HepG2 (cell line): Measurements from ENCODE around the gene NGRN. TPM values are rescaled to one million over a fixed set of nuclear protein-coding genes. Genes with fewer than 3 reads are reported as not detected.

Source experiments
- ASH2L ChIP-seq: fragments of 300-600, 200-600 bp; sonication (generic); IDR thresholded peaks from 2 replicates; pipeline ENCODE4 v1.7.0; 2017; ENCODE audit warnings: low read depth, mild to moderate bottlenecking, moderate library complexity, mixed read lengths, low read length; ENCODE audit not compliant: insufficient read length
- BORCS8-MEF2B ChIP-seq: sonication (generic); formaldehyde crosslinking; IDR thresholded peaks from 2 replicates; pipeline ENCODE4 v1.8.0; 2022; ENCODE audit warnings: mild to moderate bottlenecking, missing genetic modification reagents
- ERF ChIP-seq: IDR thresholded peaks from 2 replicates; pipeline ENCODE4 v1.6.1; 2018; ENCODE audit warnings: missing biosample characterization, missing genetic modification reagents
- HDAC6 ChIP-seq: fragments of 200-600 bp; sonication (generic); IDR thresholded peaks from 2 replicates; pipeline ENCODE4 v1.7.0; 2017; ENCODE audit warnings: mild to moderate bottlenecking, antibody characterized with exemption, low read length, low read depth
- IKZF4 ChIP-seq: sonication (generic); formaldehyde crosslinking; IDR thresholded peaks from 2 replicates; pipeline ENCODE4 v1.5.1; 2020; ENCODE audit warnings: borderline replicate concordance, mild to moderate bottlenecking, low read depth, missing genetic modification reagents; ENCODE audit errors: not compliant biosample characterization
- KAT8 ChIP-seq: IDR thresholded peaks from 2 replicates; pipeline ENCODE4 v1.6.1; 2016; ENCODE audit warnings: missing genetic modification reagents, missing compliant biosample characterization
- KLF11 ChIP-seq: IDR thresholded peaks from 2 replicates; pipeline ENCODE4 v1.6.1; 2016; ENCODE audit warnings: missing compliant biosample characterization
- NCOR1 ChIP-seq: fragments of 200-600 bp; sonication (generic); IDR thresholded peaks from 2 replicates; pipeline ENCODE4 v1.7.0; 2017; ENCODE audit warnings: antibody characterized with exemption, low read length, borderline replicate concordance
- PLSCR1 ChIP-seq: sonication (generic); formaldehyde crosslinking; IDR thresholded peaks from 2 replicates; pipeline ENCODE4 v1.5.0; 2020; ENCODE audit warnings: missing genetic modification reagents, mild to moderate bottlenecking, borderline replicate concordance
- POLR2A ChIP-seq, 2 experiments: IDR thresholded peaks; 2 replicates each; pipeline ENCODE4 v1.6.1; 2011; ENCODE audit warnings: low read depth in 2 of 2, low read length in 2 of 2, mild to moderate bottlenecking in 1 of 2, moderate library complexity in 1 of 2; ENCODE audit not compliant: insufficient read depth in 1 of 2
- RARG ChIP-seq: sonication (generic); formaldehyde crosslinking; IDR thresholded peaks from 2 replicates; pipeline ENCODE4 v1.4.0; 2020; ENCODE audit warnings: low read depth, mild to moderate bottlenecking, missing genetic modification reagents
- SIN3A ChIP-seq: IDR thresholded peaks from 2 replicates; pipeline ENCODE4 v1.6.1; 2011; ENCODE audit warnings: low read depth, mild to moderate bottlenecking, control low read depth, low read length, borderline replicate concordance
- SMAD1 ChIP-seq: sonication (generic); formaldehyde crosslinking; IDR thresholded peaks from 2 replicates; pipeline ENCODE4 v1.4.0; 2020; ENCODE audit warnings: missing genetic modification reagents, low read depth, mild to moderate bottlenecking, borderline replicate concordance
- TCF12 ChIP-seq, 2 experiments: fragments of 450-650 bp in 1 of 2; sonication (generic) in 1 of 2; formaldehyde crosslinking in 1 of 2; IDR thresholded peaks; 2 replicates each; pipeline versions ENCODE4 v1.6.1 to v1.8.0; 2017 to 2022; ENCODE audit warnings: antibody characterized with exemption in 1 of 2, mild to moderate bottlenecking in 1 of 2, missing genetic modification reagents in 1 of 2, moderate library complexity in 1 of 2
- THAP11 ChIP-seq: IDR thresholded peaks from 2 replicates; pipeline ENCODE4 v1.6.1; 2016; ENCODE audit warnings: missing biosample characterization, missing genetic modification reagents
- THAP9 ChIP-seq: sonication (generic); formaldehyde crosslinking; IDR thresholded peaks from 2 replicates; pipeline ENCODE4; 2020; ENCODE audit warnings: missing genetic modification reagents, mild to moderate bottlenecking, borderline replicate concordance
- ZBTB14 ChIP-seq: sonication (generic); formaldehyde crosslinking; IDR thresholded peaks from 2 replicates; pipeline ENCODE4 v1.4.0; 2020; ENCODE audit warnings: missing genetic modification reagents
- ZBTB8A ChIP-seq: sonication (generic); formaldehyde crosslinking; IDR thresholded peaks from 2 replicates; pipeline ENCODE4 v1.4.0; 2020; ENCODE audit warnings: mild to moderate bottlenecking, low read depth, missing genetic modification reagents, borderline replicate concordance
- ZNF552 ChIP-seq: sonication (generic); formaldehyde crosslinking; IDR thresholded peaks from 2 replicates; pipeline ENCODE4 v1.9.0; 2022; ENCODE audit warnings: missing genetic modification reagents, mild to moderate bottlenecking, borderline replicate concordance
- ZNF615 ChIP-seq: sonication (generic); formaldehyde crosslinking; IDR thresholded peaks from 2 replicates; pipeline ENCODE4 v1.5.0; 2020; ENCODE audit warnings: mild to moderate bottlenecking, missing genetic modification reagents, borderline replicate concordance
- ZNF737 ChIP-seq: sonication (generic); formaldehyde crosslinking; IDR thresholded peaks from 2 replicates; pipeline ENCODE4 v1.5.0; 2020; ENCODE audit warnings: missing genetic modification reagents, mild to moderate bottlenecking, borderline replicate concordance
- ZNF883 ChIP-seq: sonication (generic); formaldehyde crosslinking; IDR thresholded peaks from 2 replicates; pipeline ENCODE4 v1.5.1; 2020; ENCODE audit warnings: mild to moderate bottlenecking, missing genetic modification reagents; ENCODE audit errors: not compliant biosample characterization
- polyA plus RNA-seq, 8 experiments: library from polyadenylated mRNA; depleted of rRNA in 3 of 8; stranded (reverse) in 7 of 8; unstranded in 1 of 8; fragments of >200 nt; fragmentation: Illumina TruSeq in 4 of 8; extraction: Trizol in 4 of 8; gene quantifications; 2 replicates each; pipeline versions ENCODE4 v1.2.1 to v1.2.3, GENCODE V29; 2011 to 2016; ENCODE audit warnings: low read depth in 4 of 8, missing spikeins in 1 of 8, mixed read lengths in 1 of 8; ENCODE audit not compliant: insufficient read depth in 1 of 8
- total RNA-seq, 5 experiments: library from RNA; depleted of rRNA; stranded (reverse); fragments of >200 nt; fragmentation: Illumina TruSeq; extraction: Trizol; gene quantifications; 2 replicates each; pipeline ENCODE4 v1.2.3, GENCODE V29; 2016; ENCODE audit warnings: low read depth in 1 of 5

NGRN gene
- total and polyA plus RNA-seq, 2 of the 13 experiments (the other 11 are each of a cell fraction or from before 2014, with no cell fraction given): 39.8 to 63.7 TPM

- TF ChIP-seq NCOR1 (no peak; the same call in 1 of the 2 replicates), SIN3A (peak; percentile 85; the same call in 1 of the 2 replicates), TCF12 (IDR thresholded peaks at IDR 0.05) (no peak), TCF12 (CRISPR knock-in tag; IDR thresholded peaks at IDR 0.05) (no peak; the same call in 1 of the 2 replicates), BORCS8-MEF2B (CRISPR knock-in tag) (peak; percentile 95), RARG (no peak), KLF11 (CRISPR knock-in tag) (peak; percentile 62; the same call in 1 of the 2 replicates), PLSCR1 (CRISPR knock-in tag) (0 out of 2 replicates have a peak, but pooled peaks have one; percentile 7), ZNF883 (CRISPR knock-in tag) (peak; percentile 96), ZNF737 (CRISPR knock-in tag) (no peak), THAP11 (peak; percentile 89), ASH2L (peak; percentile 89), IKZF4 (peak; percentile 82), ZNF615 (0 out of 2 replicates have a peak, but pooled peaks have one; percentile 67), THAP9 (CRISPR knock-in tag) (peak; percentile 79), KAT8 (CRISPR knock-in tag) (peak; percentile 94), ZNF552 (CRISPR knock-in tag) (0 out of 2 replicates have a peak, but pooled peaks have one; percentile 43), HDAC6 (no peak), ERF (peak; percentile 95), ZBTB14 (CRISPR knock-in tag) (no peak), SMAD1 (no peak), ZBTB8A (CRISPR knock-in tag) (peak; percentile 73; the same call in 1 of the 2 replicates), POLR2A (IDR thresholded peaks at IDR 0.05; ENCODE audit: insufficient read depth in 1 of 2, low read depth in 2 of 2, low read length in 2 of 2) (peak; percentile 96 to 99)
Observed at GRCh38 chr15:90265271-90266060, at the start of gene NGRN (continued).
